Measurements from ENCODE around the gene HOXB13.

Gene HOXB13

GRCh38 chr17:48728232-48729231 lies at the start of gene HOXB13:
Gene HOXB13, minus strand, starts transcription at chr17:48728750. Its CDS starts 157 bp downstream, at chr17:48728593.
- DNase-seq (ENCODE audit: low read depth in 2 of 2): peak in 1 of 2 donors; percentile 23

DNA sequence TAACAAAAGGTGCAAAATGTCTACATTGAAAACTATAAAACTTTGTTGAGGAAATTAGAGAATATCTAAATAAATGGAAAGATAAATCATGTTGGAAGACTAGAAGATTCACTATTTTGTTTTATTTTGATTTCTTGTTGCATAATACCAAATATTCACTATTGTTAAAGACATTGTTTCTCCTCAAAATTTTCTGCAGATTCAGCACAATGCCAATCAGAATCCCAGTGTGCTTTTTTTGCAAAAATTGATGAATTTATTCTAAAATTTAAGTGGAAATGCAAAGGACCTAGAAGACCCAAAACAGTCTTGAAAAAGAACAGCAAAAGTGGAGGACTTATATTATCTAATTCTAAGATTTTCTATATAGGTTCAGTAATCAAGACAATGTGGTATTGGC lies 48.1 kb upstream of the HOXB13 start:
- no peak for DNase-seq (ENCODE audit: low read depth in 2 of 2)

GRCh38 chr17:48773245-48773644 lies 44.7 kb upstream of the HOXB13 start:
- DNase-seq (ENCODE audit: low read depth in 2 of 2): no peak

- no peak for DNase-seq (ENCODE audit: low read depth in 2 of 2)
Measured at GRCh38 chr17:48770954-48771353, 42.4 kb upstream of the HOXB13 start.

- no peak for DNase-seq (ENCODE audit: low read depth in 2 of 2)
Measured at GRCh38 chr17:48769009-48769675, 40.6 kb upstream of the HOXB13 start.

- DNase-seq (ENCODE audit: low read depth in 2 of 2): no peak
Measured at GRCh38 chr17:48767263-48767774, 38.8 kb upstream of the HOXB13 start.

- DNase-seq (ENCODE audit: low read depth in 2 of 2): no peak
Measured at GRCh38 chr17:48761114-48761513, 32.6 kb upstream of the HOXB13 start.

- DNase-seq (ENCODE audit: low read depth in 2 of 2): no peak
Measured at GRCh38 chr17:48760411-48760810, 31.9 kb upstream of the HOXB13 start.

DNA sequence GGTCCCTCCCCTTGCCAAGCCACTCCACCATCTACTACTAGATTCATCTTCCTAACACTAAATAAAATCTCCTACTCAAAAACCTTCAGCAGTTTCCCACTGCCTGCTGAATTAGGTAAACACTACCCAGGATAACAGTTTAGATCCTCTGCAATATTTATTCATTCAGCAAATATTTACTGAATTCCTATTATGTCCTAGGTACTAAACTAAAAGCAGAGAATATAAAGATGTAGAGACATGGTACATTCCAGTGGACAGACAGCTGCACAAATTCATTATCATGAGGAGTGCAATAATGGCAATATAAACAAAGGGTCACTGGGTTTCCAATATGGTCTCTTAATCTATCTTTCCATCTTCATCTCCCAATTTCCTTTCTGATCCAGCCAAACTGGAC lies 30.7 kb upstream of the HOXB13 start:
- no peak for DNase-seq (ENCODE audit: low read depth in 2 of 2)

- DNase-seq (ENCODE audit: low read depth in 2 of 2): no peak
Measured at GRCh38 chr17:48757524-48757961, 29.0 kb upstream of the HOXB13 start.

GRCh38 chr17:48756830-48757251 lies 28.3 kb upstream of the HOXB13 start:
- no peak for DNase-seq (ENCODE audit: low read depth in 2 of 2)

- no peak for DNase-seq (ENCODE audit: low read depth in 2 of 2)
Measured at GRCh38 chr17:48755356-48755755, 26.8 kb upstream of the HOXB13 start.

GRCh38 chr17:48754500-48755261 lies 26.1 kb upstream of the HOXB13 start:
- no peak for DNase-seq (ENCODE audit: low read depth in 2 of 2)

- no peak for DNase-seq (ENCODE audit: low read depth in 2 of 2)
Measured at GRCh38 chr17:48753794-48754499, 25.4 kb upstream of the HOXB13 start.

DNA sequence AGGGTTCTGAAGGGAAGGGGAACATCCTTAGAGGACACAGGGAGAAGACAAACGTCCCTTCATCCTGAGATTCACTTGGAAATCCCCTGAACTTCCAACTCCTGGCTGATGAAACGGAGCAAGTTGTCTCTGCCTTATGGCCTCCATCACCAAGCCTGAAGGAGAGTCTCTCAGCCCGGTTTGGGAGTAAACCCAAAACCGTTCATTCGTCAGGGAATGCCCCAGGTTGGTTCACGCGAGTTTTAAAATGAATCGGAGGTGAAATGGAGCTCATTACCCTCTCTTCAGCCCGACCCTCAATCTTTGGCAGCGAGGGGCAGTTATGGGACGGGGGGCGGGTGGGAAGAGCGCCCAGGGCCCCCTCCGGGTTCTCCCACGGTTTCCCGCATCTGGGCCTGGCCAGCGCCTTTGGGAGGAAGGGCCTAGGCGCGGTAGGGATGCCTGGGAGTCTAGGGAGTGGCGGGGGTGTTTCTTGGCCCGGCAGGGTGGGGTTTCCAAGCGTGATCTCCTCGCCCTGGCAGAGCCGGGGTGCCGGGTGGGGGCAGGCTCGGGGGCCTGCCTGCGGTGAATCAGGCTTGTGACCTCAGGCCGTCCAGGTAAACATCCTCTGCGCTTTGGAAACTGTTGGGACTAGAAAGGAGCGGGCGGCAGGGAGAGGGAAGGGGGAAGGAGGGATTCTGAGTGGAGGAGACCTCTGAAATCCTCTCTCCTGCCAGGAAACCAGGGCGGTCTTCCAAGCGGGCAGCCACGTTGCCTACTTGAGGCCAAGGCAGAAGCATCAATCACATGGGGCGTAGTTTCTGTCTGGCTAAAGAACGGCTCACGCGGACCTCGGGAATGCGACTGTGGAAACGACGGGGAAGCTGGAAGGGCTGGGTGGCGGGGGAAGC lies 24.1 kb upstream of the HOXB13 start:
- DNase-seq (ENCODE audit: low read depth in 2 of 2): no peak

- DNase-seq (ENCODE audit: low read depth in 2 of 2): no peak
Measured at GRCh38 chr17:48751733-48752398, 23.3 kb upstream of the HOXB13 start.

DNA sequence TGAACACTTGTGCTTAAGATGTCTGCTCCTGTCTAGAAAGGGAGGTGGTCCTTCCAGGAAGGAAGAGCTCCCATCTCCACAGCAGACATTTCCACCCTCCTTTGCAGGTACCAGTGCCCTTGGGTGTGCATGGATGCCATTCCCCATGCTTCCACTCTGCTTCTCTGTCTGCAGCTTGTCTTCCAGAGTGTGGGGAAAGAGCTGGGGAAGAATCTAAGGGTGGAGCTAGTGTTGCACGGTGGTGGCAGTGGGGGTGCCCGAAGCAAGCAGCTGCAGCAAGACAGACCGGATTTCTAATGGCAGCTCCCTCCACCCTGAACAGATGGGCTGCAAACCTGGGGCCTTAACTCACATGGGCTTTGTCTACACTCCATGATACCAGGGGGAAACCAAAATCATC lies 22.6 kb upstream of the HOXB13 start:
- no peak for DNase-seq (ENCODE audit: low read depth in 2 of 2)

DNA sequence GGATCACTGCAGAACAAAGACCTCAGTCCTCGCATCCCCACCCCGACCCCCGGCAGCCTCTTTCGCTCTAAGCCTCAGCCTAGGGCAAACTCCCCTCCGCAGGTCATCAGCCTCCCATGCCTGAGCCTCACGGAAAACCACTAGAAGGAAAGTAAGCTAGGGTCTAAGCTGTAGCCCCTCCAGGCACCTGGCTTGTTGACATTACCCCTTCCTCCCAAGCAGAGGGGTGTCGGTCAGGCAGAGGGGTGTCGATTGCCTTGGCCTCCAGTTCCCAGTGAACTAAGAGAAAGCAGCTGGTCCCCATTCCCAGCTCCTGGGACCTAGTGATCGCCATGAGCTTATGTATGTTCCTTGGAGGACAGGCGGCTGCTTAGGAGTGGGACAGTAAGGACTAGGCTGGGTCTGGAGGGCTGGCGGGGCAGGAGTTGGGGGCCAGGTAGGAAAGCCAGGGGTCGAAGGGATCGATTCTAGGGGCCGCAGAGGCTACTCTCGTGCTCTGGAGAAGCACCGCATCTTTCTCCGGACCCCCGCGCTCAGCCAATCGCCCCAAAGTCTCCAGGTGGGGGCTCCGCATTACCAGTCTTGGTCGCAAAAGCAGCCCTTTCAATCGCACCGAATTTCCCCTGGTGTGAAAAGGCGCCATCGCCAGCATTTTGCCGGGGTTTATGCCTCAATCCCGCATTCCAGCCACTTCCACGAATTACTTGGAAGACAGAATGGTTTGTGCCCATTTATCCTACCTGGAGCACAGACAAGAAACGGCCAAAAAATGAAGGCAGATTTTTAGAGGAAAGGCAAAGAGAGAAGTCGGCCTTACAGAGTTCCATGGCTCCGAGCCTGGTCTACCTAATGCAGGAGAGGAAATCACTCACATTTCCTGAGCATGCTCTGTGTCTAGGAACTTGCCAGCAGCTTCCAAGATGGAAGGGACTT lies 21.3 kb upstream of the HOXB13 start:
- no peak for DNase-seq (ENCODE audit: low read depth in 2 of 2)
